Measurements from ENCODE around the gene OR10H2.

DNA sequence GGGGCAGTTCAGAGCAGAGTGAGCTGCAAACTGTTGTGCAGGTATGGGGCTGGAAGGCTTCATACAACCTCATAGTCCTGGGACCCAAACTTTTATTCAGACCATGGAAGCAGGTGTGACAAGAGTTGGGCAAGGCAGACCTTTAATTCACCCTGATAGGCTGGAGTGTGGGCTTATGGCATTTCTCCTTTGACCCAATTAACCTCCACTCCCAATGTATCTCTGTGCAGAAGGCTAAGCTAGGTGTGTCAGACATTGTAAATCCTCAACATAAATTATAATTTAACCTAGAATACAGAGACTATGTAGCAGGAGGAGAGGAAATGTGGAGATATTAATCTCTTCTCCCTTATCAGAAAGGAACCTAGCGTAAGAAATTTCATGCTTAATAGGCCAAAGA lies 12.2 kb upstream of the OR10H2 start:
- TF ChIP-seq, protein P1, sequence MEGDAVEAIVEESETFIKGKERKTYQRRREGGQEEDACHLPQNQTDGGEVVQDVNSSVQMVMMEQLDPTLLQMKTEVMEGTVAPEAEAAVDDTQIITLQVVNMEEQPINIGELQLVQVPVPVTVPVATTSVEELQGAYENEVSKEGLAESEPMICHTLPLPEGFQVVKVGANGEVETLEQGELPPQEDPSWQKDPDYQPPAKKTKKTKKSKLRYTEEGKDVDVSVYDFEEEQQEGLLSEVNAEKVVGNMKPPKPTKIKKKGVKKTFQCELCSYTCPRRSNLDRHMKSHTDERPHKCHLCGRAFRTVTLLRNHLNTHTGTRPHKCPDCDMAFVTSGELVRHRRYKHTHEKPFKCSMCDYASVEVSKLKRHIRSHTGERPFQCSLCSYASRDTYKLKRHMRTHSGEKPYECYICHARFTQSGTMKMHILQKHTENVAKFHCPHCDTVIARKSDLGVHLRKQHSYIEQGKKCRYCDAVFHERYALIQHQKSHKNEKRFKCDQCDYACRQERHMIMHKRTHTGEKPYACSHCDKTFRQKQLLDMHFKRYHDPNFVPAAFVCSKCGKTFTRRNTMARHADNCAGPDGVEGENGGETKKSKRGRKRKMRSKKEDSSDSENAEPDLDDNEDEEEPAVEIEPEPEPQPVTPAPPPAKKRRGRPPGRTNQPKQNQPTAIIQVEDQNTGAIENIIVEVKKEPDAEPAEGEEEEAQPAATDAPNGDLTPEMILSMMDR (conservative IDR thresholded peaks at IDR 0.05): no peak
- TF ChIP-seq ZFX (IDR thresholded peaks at IDR 0.05): no peak
